GM12878 (cell line): ENCODE measurements around the gene PSMD8. TPM values are rescaled to one million over a fixed set of nuclear protein-coding genes. Genes with fewer than 3 reads are reported as not detected.

Experiments
- ATAC-seq: fragments of 200-7000 bp; cut with Tn5 transposase; 3 replicates; pipeline ENCODE4 v1.9.1; 2020; ENCODE audit warnings: mild to moderate bottlenecking, moderate library complexity
- BruUV-seq: library from RNA; stranded (reverse); fragments of 400-500 nt; replicated peaks from 2 replicates; lab custom pipeline; 2021; lab: Mats Ljungman, UMichigan
- CTCF ChIA-PET: fragments of 300-600 bp; sonication (Branson Sonifier 250); formaldehyde crosslinking; extraction: SDS; loops from one replicate; lab custom pipeline; 2021; ENCODE audit warnings: inconsistent platforms; lab: Yijun Ruan, JAX
- POLR2A ChIA-PET: fragments of 350-600 bp; formaldehyde crosslinking; extraction: SDS; loops from one replicate; lab custom pipeline; 2021; ENCODE audit warnings: inconsistent platforms; lab: Charles Lee
- RAD21 ChIA-PET: fragments of 300-600 bp; sonication (Branson Sonifier 250); formaldehyde crosslinking; loops from one replicate; lab custom pipeline; 2023; ENCODE audit warnings: antibody characterized with exemption; ENCODE audit not compliant: unreplicated experiment; lab: Charles Lee
- SMC1A ChIA-PET: fragments of 300-600 bp; sonication (Branson Sonifier 250); formaldehyde crosslinking; loops from one replicate; lab custom pipeline; 2023; ENCODE audit not compliant: unreplicated experiment, uncharacterized antibody; lab: Charles Lee
- DNase-seq: peaks from one replicate; pipeline ENCODE4 v3.0.0-alpha.2; 2011; ENCODE audit warnings: low read depth, low spot score
- FAIRE-seq: peaks from 3 replicates; lab custom pipeline; 2011; peaks lifted over from hg19 to GRCh38; lab: Jason Lieb, UNC
- H2AFZ ChIP-seq: 2 replicates; pipeline ENCODE4 v1.6.0; 2011; ENCODE audit warnings: low read depth, low read length, control low read depth; ENCODE audit not compliant: control insufficient read depth
- H3K27ac ChIP-seq: 2 replicates; pipeline ENCODE4 v1.5.1; 2011; ENCODE audit warnings: control low read depth; ENCODE audit not compliant: control insufficient read depth, insufficient read depth
- H3K27me3 ChIP-seq, 2 experiments: replicated peaks in 1 of 2; 2 replicates each; pipeline versions ENCODE4 v1.6.0 to v1.6.1; 2011; ENCODE audit warnings: low read length in 1 of 2; ENCODE audit not compliant: control insufficient read depth in 2 of 2, insufficient read depth in 2 of 2
- H3K36me3 ChIP-seq, 2 experiments: 2 replicates each; pipeline ENCODE4 v1.5.1; 2011; ENCODE audit warnings: low read length in 1 of 2; ENCODE audit not compliant: control insufficient read depth in 2 of 2, insufficient read depth in 2 of 2
- H3K4me1 ChIP-seq: 2 replicates; pipeline ENCODE4 v1.6.1; 2011; ENCODE audit warnings: mild to moderate bottlenecking, low read length, moderate library complexity, mixed read lengths; ENCODE audit not compliant: control insufficient read depth, insufficient read depth
- H3K4me2 ChIP-seq: 2 replicates; pipeline ENCODE4 v1.6.0; 2011; ENCODE audit warnings: control low read depth; ENCODE audit not compliant: control insufficient read depth, insufficient read depth
- H3K4me3 ChIP-seq: fragments of 200-600 bp; sonication (generic); 2 replicates; pipeline ENCODE4 v1.5.1; 2016
- H3K79me2 ChIP-seq: 2 replicates; pipeline ENCODE4 v1.6.0; 2011; ENCODE audit warnings: low read length; ENCODE audit not compliant: control insufficient read depth, insufficient read depth
- H3K9ac ChIP-seq: 2 replicates; pipeline ENCODE4 v1.8.0; 2011; ENCODE audit warnings: low read length, control low read depth, mixed read lengths; ENCODE audit not compliant: control insufficient read depth, insufficient read depth
- H3K9me3 ChIP-seq: replicated peaks from 3 replicates; pipeline ENCODE4 v1.5.1; 2011; ENCODE audit warnings: mild to moderate bottlenecking, low read length; ENCODE audit not compliant: control insufficient read depth, insufficient read depth
- H4K20me1 ChIP-seq: 2 replicates; pipeline ENCODE4 v1.6.0; 2011; ENCODE audit not compliant: control insufficient read depth, insufficient read depth
- ASH2L ChIP-seq: fragments of 300-600, 200-600 bp; sonication (generic); IDR thresholded peaks from 2 replicates; pipeline ENCODE4 v1.6.1; 2017; ENCODE audit warnings: low read depth, mild to moderate bottlenecking, borderline replicate concordance
- ATF7 ChIP-seq: fragments of 450-650 bp; IDR thresholded peaks from 2 replicates; pipeline ENCODE4 v1.6.1; 2016; ENCODE audit warnings: low read depth, mild to moderate bottlenecking
- CBX3 ChIP-seq: fragments of 200-600 bp; sonication (generic); IDR thresholded peaks from 2 replicates; pipeline ENCODE4 v1.6.1; 2016; ENCODE audit warnings: low read depth, borderline replicate concordance
- CREB1 ChIP-seq: IDR thresholded peaks from 2 replicates; pipeline ENCODE4 v1.6.1; 2012; ENCODE audit warnings: low read depth, mild to moderate bottlenecking, inconsistent platforms
- EZH2 ChIP-seq: IDR thresholded peaks from 2 replicates; pipeline ENCODE4 v1.6.1; 2012; ENCODE audit warnings: low read depth, mild to moderate bottlenecking, control low read depth, inconsistent platforms, low read length, borderline replicate concordance; ENCODE audit not compliant: control insufficient read depth
- MEF2B ChIP-seq: fragments of 450-650 bp; IDR thresholded peaks from 2 replicates; pipeline ENCODE4 v1.6.1; 2018; ENCODE audit warnings: mild to moderate bottlenecking, moderate library complexity; ENCODE audit not compliant: partially characterized antibody, poor library complexity, severe bottlenecking
- MTA3 ChIP-seq: IDR thresholded peaks from 2 replicates; pipeline ENCODE4 v1.6.1; 2012; ENCODE audit warnings: low read length, inconsistent platforms, borderline replicate concordance
- NFYB ChIP-seq: IDR thresholded peaks from 2 replicates; pipeline ENCODE4 v1.6.1; 2011; ENCODE audit warnings: low read depth, mild to moderate bottlenecking, low read length, improper control_type of control experiment, moderate library complexity; ENCODE audit not compliant: insufficient read depth
- SIX5 ChIP-seq: IDR thresholded peaks from 2 replicates; pipeline ENCODE4 v1.6.1; 2011; ENCODE audit warnings: mild to moderate bottlenecking, low read depth, low read length, moderate library complexity; ENCODE audit not compliant: severe bottlenecking
- SMC3 ChIP-seq: IDR thresholded peaks from 2 replicates; pipeline ENCODE4 v1.6.1; 2011; ENCODE audit warnings: low read length, improper control_type of control experiment, borderline replicate concordance
- SUPT20H ChIP-seq: IDR thresholded peaks from 2 replicates; pipeline ENCODE4 v1.6.1; 2011; ENCODE audit warnings: low read depth, mild to moderate bottlenecking, low read length, moderate library complexity, borderline replicate concordance; ENCODE audit not compliant: control insufficient read depth
- WGBS: methylation state at CpG from one replicate; pipeline ENCODE4 v1.1.6; 2016; ENCODE audit warnings: low lambda C conversion rate; ENCODE audit not compliant: insufficient replicate concordance, insufficient coverage; ENCODE audit errors: missing lambda C conversion rate; 5-methylcytosine and 5-hydroxymethylcytosine counted together
- in situ Hi-C: fragments of 300-500 bp; cut with MboI; formaldehyde crosslinking; loops from 9 replicates; pipeline ENCODE4 v1.14.3; 2018; ENCODE audit warnings: mixed read lengths
- intact Hi-C: fragments of 100-400 bp; cut with micrococcal nuclease; formaldehyde crosslinking; loops from one replicate; pipeline ENCODE4 v1.14.2; 2022; ENCODE audit not compliant: unreplicated experiment
- polyA plus RNA-seq, 11 experiments: library from polyadenylated mRNA; depleted of rRNA in 4 of 11; unstranded in 6 of 11; stranded (reverse) in 5 of 11; fragments of >200 nt; fragmentation: Nextera tagmentation in 4 of 11; fragmentation: Illumina TruSeq in 1 of 11; extraction: Ambion mirVana in 4 of 11; extraction: Trizol in 1 of 11; gene quantifications; 1 replicate in 1 of 11; 2 replicates in 10 of 11; pipeline versions ENCODE4 v1.2.1 to v1.2.3, GENCODE V29; 2011 to 2016; ENCODE audit warnings: inconsistent platforms in 2 of 11, missing spikeins in 2 of 11, low read depth in 1 of 11
- total RNA-seq, 4 experiments: library from RNA; depleted of rRNA in 3 of 4; stranded (reverse); fragments of >200 nt in 3 of 4; fragmentation: Illumina TruSeq in 1 of 4; extraction: Trizol in 1 of 4; gene quantifications; 2 replicates each; pipeline versions ENCODE4 v1.2.1 to v1.2.3, GENCODE V29; 2013 to 2021
- TF ChIP-seq, protein P1 (sequence below): fragments of 450-650 bp; formaldehyde crosslinking; IDR thresholded peaks from 2 replicates; pipeline ENCODE4 v1.4.0; 2022; ENCODE audit warnings: mild to moderate bottlenecking, moderate library complexity
- TF ChIP-seq, protein P2 (sequence below): fragments of 450-650 bp; IDR thresholded peaks from 2 replicates; pipeline ENCODE4 v1.6.1; 2017; ENCODE audit warnings: mild to moderate bottlenecking, moderate library complexity

PSMD8 gene
- total and polyA plus RNA-seq, 10 of the 15 experiments (the other 5 are each of a cell fraction or from before 2014, with no cell fraction given): 81.2 to 409 (median 268) TPM

GRCh38 chr19:38367041-38367440 lies 7.3 kb upstream of the PSMD8 start:
- no peaks in the 10 kb centered on the region for H4K20me1 ChIP-seq
- no peaks in the 10 kb centered on the region for H3K9me3 ChIP-seq
- CTCF ChIA-PET: no interaction called here
- DNase-seq: no peak
- no peak for TF ChIP-seq CBX3
- TF ChIP-seq, protein P1, sequence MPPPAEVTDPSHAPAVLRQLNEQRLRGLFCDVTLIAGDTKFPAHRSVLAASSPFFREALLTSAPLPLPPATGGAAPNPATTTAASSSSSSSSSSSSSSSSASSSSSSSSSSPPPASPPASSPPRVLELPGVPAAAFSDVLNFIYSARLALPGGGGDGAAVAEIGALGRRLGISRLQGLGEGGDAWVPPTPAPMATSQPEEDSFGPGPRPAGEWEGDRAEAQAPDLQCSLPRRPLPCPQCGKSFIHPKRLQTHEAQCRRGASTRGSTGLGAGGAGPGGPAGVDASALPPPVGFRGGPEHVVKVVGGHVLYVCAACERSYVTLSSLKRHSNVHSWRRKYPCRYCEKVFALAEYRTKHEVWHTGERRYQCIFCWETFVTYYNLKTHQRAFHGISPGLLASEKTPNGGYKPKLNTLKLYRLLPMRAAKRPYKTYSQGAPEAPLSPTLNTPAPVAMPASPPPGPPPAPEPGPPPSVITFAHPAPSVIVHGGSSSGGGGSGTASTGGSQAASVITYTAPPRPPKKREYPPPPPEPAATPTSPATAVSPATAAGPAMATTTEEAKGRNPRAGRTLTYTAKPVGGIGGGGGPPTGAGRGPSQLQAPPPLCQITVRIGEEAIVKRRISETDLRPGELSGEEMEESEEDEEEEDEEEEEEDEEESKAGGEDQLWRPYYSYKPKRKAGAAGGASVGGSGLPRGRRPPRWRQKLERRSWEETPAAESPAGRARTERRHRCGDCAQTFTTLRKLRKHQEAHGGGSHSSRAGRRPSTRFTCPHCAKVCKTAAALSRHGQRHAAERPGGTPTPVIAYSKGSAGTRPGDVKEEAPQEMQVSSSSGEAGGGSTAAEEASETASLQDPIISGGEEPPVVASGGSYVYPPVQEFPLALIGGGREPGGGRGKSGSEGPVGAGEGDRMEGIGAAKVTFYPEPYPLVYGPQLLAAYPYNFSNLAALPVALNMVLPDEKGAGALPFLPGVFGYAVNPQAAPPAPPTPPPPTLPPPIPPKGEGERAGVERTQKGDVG (CRISPR knock-in tag): no peak
- TF ChIP-seq MTA3: no peak
- TF ChIP-seq MEF2B: no peak
- TF ChIP-seq EZH2: no peak
- TF ChIP-seq ASH2L: no peak
- TF ChIP-seq, protein P2, sequence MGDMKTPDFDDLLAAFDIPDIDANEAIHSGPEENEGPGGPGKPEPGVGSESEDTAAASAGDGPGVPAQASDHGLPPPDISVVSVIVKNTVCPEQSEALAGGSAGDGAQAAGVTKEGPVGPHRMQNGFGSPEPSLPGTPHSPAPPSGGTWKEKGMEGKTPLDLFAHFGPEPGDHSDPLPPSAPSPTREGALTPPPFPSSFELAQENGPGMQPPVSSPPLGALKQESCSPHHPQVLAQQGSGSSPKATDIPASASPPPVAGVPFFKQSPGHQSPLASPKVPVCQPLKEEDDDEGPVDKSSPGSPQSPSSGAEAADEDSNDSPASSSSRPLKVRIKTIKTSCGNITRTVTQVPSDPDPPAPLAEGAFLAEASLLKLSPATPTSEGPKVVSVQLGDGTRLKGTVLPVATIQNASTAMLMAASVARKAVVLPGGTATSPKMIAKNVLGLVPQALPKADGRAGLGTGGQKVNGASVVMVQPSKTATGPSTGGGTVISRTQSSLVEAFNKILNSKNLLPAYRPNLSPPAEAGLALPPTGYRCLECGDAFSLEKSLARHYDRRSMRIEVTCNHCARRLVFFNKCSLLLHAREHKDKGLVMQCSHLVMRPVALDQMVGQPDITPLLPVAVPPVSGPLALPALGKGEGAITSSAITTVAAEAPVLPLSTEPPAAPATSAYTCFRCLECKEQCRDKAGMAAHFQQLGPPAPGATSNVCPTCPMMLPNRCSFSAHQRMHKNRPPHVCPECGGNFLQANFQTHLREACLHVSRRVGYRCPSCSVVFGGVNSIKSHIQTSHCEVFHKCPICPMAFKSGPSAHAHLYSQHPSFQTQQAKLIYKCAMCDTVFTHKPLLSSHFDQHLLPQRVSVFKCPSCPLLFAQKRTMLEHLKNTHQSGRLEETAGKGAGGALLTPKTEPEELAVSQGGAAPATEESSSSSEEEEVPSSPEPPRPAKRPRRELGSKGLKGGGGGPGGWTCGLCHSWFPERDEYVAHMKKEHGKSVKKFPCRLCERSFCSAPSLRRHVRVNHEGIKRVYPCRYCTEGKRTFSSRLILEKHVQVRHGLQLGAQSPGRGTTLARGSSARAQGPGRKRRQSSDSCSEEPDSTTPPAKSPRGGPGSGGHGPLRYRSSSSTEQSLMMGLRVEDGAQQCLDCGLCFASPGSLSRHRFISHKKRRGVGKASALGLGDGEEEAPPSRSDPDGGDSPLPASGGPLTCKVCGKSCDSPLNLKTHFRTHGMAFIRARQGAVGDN: no peak
- TF ChIP-seq CREB1: no peak
- no peak for TF ChIP-seq ATF7
- TF ChIP-seq SIX5: no peak
- no peak for TF ChIP-seq NFYB
- no peak for TF ChIP-seq SMC3
- TF ChIP-seq SUPT20H: no peak
- peaks cover 0 to 4% of the 10 kb centered on the region in 2 experiments; a peak in 2 of 4 replicates for H3K27me3 ChIP-seq
- POLR2A ChIA-PET: interaction anchor here (0.7 kb wide), 1 partner anchor 465 kb away, joined by 5 read pairs; the partner anchor contains the start of gene ECH1
- no peak overlapping the region for H3K9ac ChIP-seq
- 65% methylated on average over 11 of the region's 12 CpGs for WGBS
- no peak overlapping the region for H3K27ac ChIP-seq
- H3K4me1 ChIP-seq: no peaks in the 10 kb centered on the region; the same call in 1 of the 2 replicates
- no peak overlapping the region for H3K4me2 ChIP-seq
- FAIRE-seq: no peak
- no peak overlapping the region for H2AFZ ChIP-seq
- no peaks in the 10 kb centered on the region for H3K36me3 ChIP-seq
- in situ Hi-C loops: no loop called here
- intact Hi-C loops: no loop called here
- H3K79me2 ChIP-seq: no peaks in the 10 kb centered on the region
- no peak for ATAC-seq
- no TSS peak for BruUV-seq
- RAD21 ChIA-PET: no interaction called here
- no peak overlapping the region for H3K4me3 ChIP-seq
- SMC1A ChIA-PET: no interaction called here
